H1 (cell line): ENCODE results near the gene SLC1A1. TPM values are rescaled to one million over a fixed set of nuclear protein-coding genes. Genes with fewer than 3 reads are reported as not detected.

ENCODE experiments used
- CTCF ChIA-PET: fragments of 300-600 bp; sonication (Branson Sonifier 250); formaldehyde crosslinking; loops from one replicate; lab custom pipeline; 2021; ENCODE audit not compliant: partially characterized antibody; lab: Charles Lee
- POLR2A ChIA-PET: fragments of 300-600 bp; sonication (Branson Sonifier 250); formaldehyde crosslinking; loops from one replicate; lab custom pipeline; 2021; ENCODE audit warnings: inconsistent platforms; ENCODE audit not compliant: partially characterized antibody; lab: Charles Lee
- DNase-seq, 2 experiments: peaks; one replicate each; pipeline versions ENCODE4 v3.0.0 to v3.0.0-alpha.2; 2010 to 2022; ENCODE audit warnings: low spot score in 2 of 2, low read depth in 1 of 2, mixed read lengths in 1 of 2
- FAIRE-seq: peaks from 2 replicates; lab custom pipeline; 2011; peaks lifted over from hg19 to GRCh38; lab: Jason Lieb, UNC
- H2AFZ ChIP-seq: 2 replicates; pipeline ENCODE4 v1.8.1; 2012; ENCODE audit warnings: low read length, inconsistent platforms
- H2AK5ac ChIP-seq: 2 replicates; pipeline ENCODE4 v1.6.1; 2013; ENCODE audit warnings: low read depth, low read length
- H2BK120ac ChIP-seq: replicated peaks from 2 replicates; pipeline ENCODE3; 2013; ENCODE audit warnings: low read depth, low read length, inconsistent platforms
- H2BK12ac ChIP-seq: 2 replicates; pipeline ENCODE4 v1.6.1; 2013; ENCODE audit warnings: low read depth, low read length
- H2BK15ac ChIP-seq: 2 replicates; pipeline ENCODE4 v1.6.1; 2013; ENCODE audit warnings: low read length
- H2BK20ac ChIP-seq: 2 replicates; pipeline ENCODE4 v1.6.1; 2013; ENCODE audit warnings: low read length
- H2BK5ac ChIP-seq: 2 replicates; pipeline ENCODE4 v1.6.1; 2013; ENCODE audit warnings: low read depth, low read length
- H3K14ac ChIP-seq: 2 replicates; pipeline ENCODE4 v1.6.1; 2013; ENCODE audit warnings: inconsistent platforms; ENCODE audit not compliant: insufficient read length
- H3K18ac ChIP-seq: 2 replicates; pipeline ENCODE4 v1.6.1; 2013; ENCODE audit warnings: low read length; ENCODE audit errors: extremely low read depth
- H3K23ac ChIP-seq: 2 replicates; pipeline ENCODE4 v1.6.1; 2013; ENCODE audit warnings: inconsistent platforms; ENCODE audit not compliant: insufficient read length
- H3K23me2 ChIP-seq: 2 replicates; pipeline ENCODE4 v1.6.1; 2013; ENCODE audit warnings: low read depth, low read length
- H3K27ac ChIP-seq: 2 replicates; pipeline ENCODE4 v1.6.1; 2011; ENCODE audit warnings: low read depth, low read length, inconsistent platforms
- H3K27me3 ChIP-seq, 4 experiments: replicated peaks in 1 of 4; 1 replicate in 1 of 4; 2 replicates in 3 of 4; pipeline versions ENCODE4 v1.6.1 to v1.8.1; 2011 to 2013; ENCODE audit warnings: low read length in 3 of 4, mild to moderate bottlenecking in 3 of 4, inconsistent platforms in 2 of 4, mixed read lengths in 2 of 4, moderate library complexity in 1 of 4; ENCODE audit not compliant: control insufficient read depth in 3 of 4, insufficient read depth in 3 of 4; ENCODE audit errors: extremely low read depth in 1 of 4
- H3K36me3 ChIP-seq, 4 experiments: 2 replicates each; pipeline versions ENCODE4 v1.6.1 to v1.8.1; 2011 to 2013; ENCODE audit warnings: mild to moderate bottlenecking in 4 of 4, low read length in 3 of 4, moderate library complexity in 2 of 4, control low read depth in 1 of 4, inconsistent platforms in 1 of 4; ENCODE audit not compliant: insufficient read depth in 4 of 4, control insufficient read depth in 2 of 4
- H3K4ac ChIP-seq: replicated peaks from 2 replicates; pipeline ENCODE3; 2013; ENCODE audit warnings: low read length, low read depth, mixed read lengths, inconsistent platforms; ENCODE audit not compliant: insufficient read length
- H3K4me1 ChIP-seq, 4 experiments: replicated peaks in 1 of 4; 1 replicate in 1 of 4; 2 replicates in 3 of 4; pipeline versions ENCODE4 v1.6.1 to v1.8.1; 2011 to 2013; ENCODE audit warnings: low read length in 3 of 4, inconsistent platforms in 2 of 4, mixed read lengths in 1 of 4; ENCODE audit not compliant: insufficient read depth in 4 of 4, control insufficient read depth in 3 of 4
- H3K4me2 ChIP-seq, 2 experiments: 2 replicates each; pipeline versions ENCODE4 v1.6.1 to v1.8.1; 2011 to 2013; ENCODE audit warnings: low read depth in 2 of 2, low read length in 2 of 2, control low read depth in 1 of 2, inconsistent platforms in 1 of 2, mild to moderate bottlenecking in 1 of 2; ENCODE audit not compliant: insufficient read depth in 1 of 2
- H3K4me3 ChIP-seq, 4 experiments: fragments of 200-600, 300-600 bp in 1 of 4; sonication (generic), shearing (Covaris generic), sonication (Bioruptor Twin) in 1 of 4; 2 replicates each; pipeline versions ENCODE4 v1.5.1 to v1.8.1; 2011 to 2016; ENCODE audit warnings: low read length in 4 of 4, low read depth in 3 of 4, control low read depth in 2 of 4, inconsistent platforms in 2 of 4, mild to moderate bottlenecking in 2 of 4, mixed read lengths in 1 of 4, moderate library complexity in 1 of 4; ENCODE audit not compliant: insufficient read depth in 2 of 4; ENCODE audit errors: extremely low read depth in 1 of 4
- H3K56ac ChIP-seq: replicated peaks from 2 replicates; pipeline ENCODE3; 2013; ENCODE audit warnings: low read depth, mild to moderate bottlenecking, mixed read lengths, low read length, inconsistent platforms; ENCODE audit not compliant: insufficient read length
- H3K79me1 ChIP-seq: 2 replicates; pipeline ENCODE4 v1.6.1; 2013; ENCODE audit warnings: low read depth, low read length, control low read depth
- H3K79me2 ChIP-seq, 2 experiments: 2 replicates each; pipeline versions ENCODE4 v1.6.1 to v1.8.1; 2012 to 2013; ENCODE audit warnings: low read length in 2 of 2, mild to moderate bottlenecking in 2 of 2, inconsistent platforms in 1 of 2; ENCODE audit not compliant: insufficient read depth in 2 of 2, control insufficient read depth in 1 of 2
- H3K9ac ChIP-seq, 4 experiments: replicated peaks in 1 of 4; 1 replicate in 1 of 4; 2 replicates in 3 of 4; pipeline versions ENCODE4 v1.6.1 to v1.8.1; 2011 to 2013; ENCODE audit warnings: low read depth in 3 of 4, low read length in 3 of 4, control low read depth in 2 of 4, mild to moderate bottlenecking in 2 of 4, moderate library complexity in 2 of 4, inconsistent platforms in 1 of 4; ENCODE audit errors: extremely low read depth in 1 of 4
- H3K9me3 ChIP-seq, 2 experiments: 2 replicates each; pipeline versions ENCODE4 v1.6.1 to v1.8.1; 2012 to 2013; ENCODE audit warnings: mild to moderate bottlenecking in 2 of 2, moderate library complexity in 2 of 2, control low read depth in 1 of 2, inconsistent platforms in 1 of 2, low read depth in 1 of 2, low read length in 1 of 2, mixed read lengths in 1 of 2; ENCODE audit not compliant: insufficient read depth in 2 of 2
- H4K20me1 ChIP-seq, 2 experiments: replicated peaks in 1 of 2; 2 replicates each; pipeline versions ENCODE3 to v1.8.1; 2011 to 2013; ENCODE audit warnings: inconsistent platforms in 2 of 2, low read length in 2 of 2, mild to moderate bottlenecking in 1 of 2; ENCODE audit not compliant: insufficient read depth in 2 of 2, control insufficient read depth in 1 of 2
- H4K5ac ChIP-seq: 2 replicates; pipeline ENCODE4 v1.6.1; 2013; ENCODE audit warnings: low read length, low read depth, mixed read lengths, inconsistent platforms; ENCODE audit not compliant: insufficient read length
- H4K8ac ChIP-seq: 2 replicates; pipeline ENCODE4 v1.8.0; 2013; ENCODE audit warnings: mild to moderate bottlenecking, moderate library complexity, low read length, inconsistent platforms; ENCODE audit not compliant: insufficient read depth; ENCODE audit errors: extremely low read depth
- H4K91ac ChIP-seq: replicated peaks from 2 replicates; pipeline ENCODE3; 2013; ENCODE audit warnings: low read length, mixed read lengths, inconsistent platforms; ENCODE audit not compliant: insufficient read length
- ASH2L ChIP-seq: fragments of 200-600, 300-600 bp; sonication (generic); IDR thresholded peaks from one replicate; pipeline ENCODE4 v1.7.1; 2017; ENCODE audit warnings: low read length
- BRCA1 ChIP-seq: IDR thresholded peaks from 2 replicates; pipeline ENCODE4 v1.6.1; 2012; ENCODE audit warnings: low read depth, low read length, improper control_type of control experiment
- CBX5 ChIP-seq: fragments of 300-800, 300-1000 bp; sonication (generic); IDR thresholded peaks from 2 replicates; pipeline ENCODE4 v1.7.1; 2016; ENCODE audit warnings: antibody characterized with exemption, low read length, low read depth
- CHD1 ChIP-seq: IDR thresholded peaks from 2 replicates; pipeline ENCODE4 v1.6.1; 2012; ENCODE audit warnings: low read depth, low read length, improper control_type of control experiment
- CREB1 ChIP-seq: IDR thresholded peaks from 2 replicates; pipeline ENCODE4 v1.6.1; 2012; ENCODE audit warnings: inconsistent platforms
- E2F6 ChIP-seq: IDR thresholded peaks from 2 replicates; pipeline ENCODE4 v1.6.1; 2012; ENCODE audit warnings: inconsistent platforms
- GABPA ChIP-seq: IDR thresholded peaks from 2 replicates; pipeline ENCODE4 v1.6.1; 2011; ENCODE audit warnings: mild to moderate bottlenecking, low read length, moderate library complexity, borderline replicate concordance; ENCODE audit not compliant: insufficient read depth
- PHF8 ChIP-seq: fragments of 200-600 bp; sonication (generic); conservative IDR thresholded peaks from 2 replicates; pipeline ENCODE4 v1.7.1; 2012; ENCODE audit warnings: low read depth, mild to moderate bottlenecking, inconsistent platforms, low read length, moderate library complexity
- RAD21 ChIP-seq, 2 experiments: IDR thresholded peaks in 1 of 2; conservative IDR thresholded peaks in 1 of 2; 2 replicates each; pipeline ENCODE4 v1.6.1; 2011; ENCODE audit warnings: low read depth in 2 of 2, low read length in 2 of 2, improper control_type of control experiment in 1 of 2, inconsistent platforms in 1 of 2, mild to moderate bottlenecking in 1 of 2, moderate library complexity in 1 of 2
- SIN3A ChIP-seq, 2 experiments: IDR thresholded peaks in 1 of 2; conservative IDR thresholded peaks in 1 of 2; 2 replicates each; pipeline ENCODE4 v1.6.1; 2011 to 2012; ENCODE audit warnings: low read length in 2 of 2, improper control_type of control experiment in 1 of 2, low read depth in 1 of 2, mild to moderate bottlenecking in 1 of 2
- SIX5 ChIP-seq: IDR thresholded peaks from 2 replicates; pipeline ENCODE4 v1.6.1; 2011; ENCODE audit warnings: mild to moderate bottlenecking, low read depth, low read length
- TAF1 ChIP-seq: IDR thresholded peaks from 2 replicates; pipeline ENCODE4 v1.6.1; 2011; ENCODE audit warnings: mild to moderate bottlenecking, low read depth, low read length
- TCF12 ChIP-seq: IDR thresholded peaks from 2 replicates; pipeline ENCODE4 v1.6.1; 2011; ENCODE audit warnings: low read depth, mild to moderate bottlenecking, low read length
- TEAD4 ChIP-seq: IDR thresholded peaks from 2 replicates; pipeline ENCODE4 v1.6.1; 2012; ENCODE audit warnings: low read depth, low read length, inconsistent platforms, mixed read lengths
- WGBS, 2 experiments: shearing (Covaris generic) in 1 of 2; methylation state at CpG; one replicate each; pipeline versions ENCODE4 v1.1.6 to v1.1.7; 2013 to 2015; ENCODE audit warnings: low lambda C conversion rate in 2 of 2, mixed read lengths in 2 of 2, inconsistent platforms in 1 of 2, low coverage in 1 of 2, missing lambda C conversion rate in 1 of 2; ENCODE audit not compliant: insufficient replicate concordance in 2 of 2, insufficient coverage in 1 of 2, insufficient read length in 1 of 2; ENCODE audit errors: extremely low coverage in 1 of 2, missing lambda C conversion rate in 1 of 2; 5-methylcytosine and 5-hydroxymethylcytosine counted together
- polyA plus RNA-seq, 7 experiments: library from polyadenylated mRNA; depleted of rRNA in 3 of 7; stranded (reverse) in 5 of 7; unstranded in 2 of 7; fragments of >200 nt in 5 of 7; fragments of 200-250 nt in 2 of 7; gene quantifications; 1 replicate in 5 of 7; 2 replicates in 1 of 7; 4 replicates in 1 of 7; pipeline versions ENCODE4 v1.2.1 to v1.2.3, GENCODE V29; 2011 to 2013; ENCODE audit warnings: missing spikeins in 2 of 7, mixed read lengths in 2 of 7
- total RNA-seq: library from RNA; stranded (reverse); fragmentation: NEBNext Ultra II Directional; extraction: Animal tissue kit (Norgen Biotek cat#: 25700); gene quantifications from 2 replicates; pipeline ENCODE4 v1.2.1, GENCODE V29; 2021

Gene SLC1A1
- total and polyA plus RNA-seq, 2 of the 8 experiments (the other 6 are each of a cell fraction or from before 2014, with no cell fraction given): 4.7 to 11.7 TPM

GRCh38 chr9:4538621-4539020 is 48.4 kb downstream of the SLC1A1 start:
- H4K5ac ChIP-seq: no peak overlapping the region
- no peak overlapping the region for H3K27ac ChIP-seq
- no peak overlapping the region for H3K4me2 ChIP-seq
- no peak for DNase-seq
- no peaks in the 10 kb centered on the region for H3K23me2 ChIP-seq
- no peak overlapping the region for H2BK20ac ChIP-seq
- no peak for FAIRE-seq
- H2AK5ac ChIP-seq: no peak overlapping the region
- no peaks in the 10 kb centered on the region for H3K79me2 ChIP-seq
- H3K9ac ChIP-seq: no peak overlapping the region
- no peak overlapping the region for H3K14ac ChIP-seq
- no peak overlapping the region for H3K56ac ChIP-seq
- H2BK120ac ChIP-seq: no peak overlapping the region
- H2BK12ac ChIP-seq: no peak overlapping the region
- H2AFZ ChIP-seq: no peak overlapping the region
- no peaks in the 10 kb centered on the region for H4K20me1 ChIP-seq
- CTCF ChIA-PET: interaction anchor here (0.9 to 4.5 kb wide), 5 partner anchors 10 to 1036 kb away, joined by 3 to 53 read pairs (median 4); no protein-coding TSS in a partner anchor
- H2BK5ac ChIP-seq: no peak overlapping the region
- H3K79me1 ChIP-seq: no peaks in the 10 kb centered on the region
- POLR2A ChIA-PET: interaction anchor here (1.1 kb wide), 1 partner anchor 47 kb away, joined by 3 read pairs; no protein-coding TSS in a partner anchor
- H3K9me3 ChIP-seq: peaks cover 3 to 4% of the 10 kb centered on the region in 2 experiments; a peak in 1 of 4 replicates
- H3K4me1 ChIP-seq: peaks cover 0 to 3% (median under 1%) of the 10 kb centered on the region in 4 experiments; a peak in 3 of 7 replicates
- no peak overlapping the region for H3K4ac ChIP-seq
- no peak overlapping the region for H3K23ac ChIP-seq
- H3K27me3 ChIP-seq: no peaks in the 10 kb centered on the region
- H3K36me3 ChIP-seq: no peaks in the 10 kb centered on the region
- H4K91ac ChIP-seq: no peak overlapping the region
- no peak overlapping the region for H4K8ac ChIP-seq
- H3K4me3 ChIP-seq: no peak overlapping the region
- no peak overlapping the region for H3K18ac ChIP-seq
- no peak overlapping the region for H2BK15ac ChIP-seq
- WGBS, 2 experiments: 80% methylated on average over 4 of the region's 4 CpGs; no CpG with 5 or more reads in 1 of the 2 experiments
- TF ChIP-seq TCF12: no peak
- no peak for TF ChIP-seq ASH2L
- no peak for TF ChIP-seq GABPA
- no peak for TF ChIP-seq CREB1
- TF ChIP-seq SIN3A (conservative IDR thresholded peaks at IDR 0.05 in 1 of 2, IDR thresholded peaks at IDR 0.05 in 1 of 2; ENCODE audit: low read depth in 1 of 2, low read length in 2 of 2): no peak
- no peak for TF ChIP-seq TAF1
- no peak for TF ChIP-seq CBX5
- TF ChIP-seq BRCA1: no peak
- TF ChIP-seq E2F6: no peak
- no peak for TF ChIP-seq PHF8
- no peak for TF ChIP-seq TEAD4
- no peak for TF ChIP-seq CHD1
- no peak for TF ChIP-seq SIX5
- TF ChIP-seq RAD21 (IDR thresholded peaks at IDR 0.05 in 1 of 2, conservative IDR thresholded peaks at IDR 0.05 in 1 of 2; ENCODE audit: low read depth in 2 of 2, low read length in 2 of 2): no peak
